Adrenal gland (tissue), 5 donors: Measurements from ENCODE around the gene LYAR.

Source experiments
- POLR2A ChIP-seq, 2 donors: fragments of 450-650 bp; IDR thresholded peaks; one replicate each; pipeline ENCODE4 v1.6.1; 2017; ENCODE audit warnings: antibody characterized with exemption in 2 of 2, mild to moderate bottlenecking in 2 of 2, moderate library complexity in 1 of 2
- TF ChIP-seq, protein P1 (sequence below), 6 experiments: fragments of 450-650 bp in 4 of 6; fragments of 200-600 bp in 2 of 6; sonication (generic) in 1 of 6; IDR thresholded peaks; 1 replicate in 5 of 6; 2 replicates in 1 of 6; pipeline versions ENCODE4 v1.5.1 to v1.8.0; 2016 to 2021; ENCODE audit warnings: antibody characterized with exemption in 6 of 6, mild to moderate bottlenecking in 2 of 6, moderate library complexity in 1 of 6
- donor health status: DM: no; HTN: no; CAD: no.

DNA sequence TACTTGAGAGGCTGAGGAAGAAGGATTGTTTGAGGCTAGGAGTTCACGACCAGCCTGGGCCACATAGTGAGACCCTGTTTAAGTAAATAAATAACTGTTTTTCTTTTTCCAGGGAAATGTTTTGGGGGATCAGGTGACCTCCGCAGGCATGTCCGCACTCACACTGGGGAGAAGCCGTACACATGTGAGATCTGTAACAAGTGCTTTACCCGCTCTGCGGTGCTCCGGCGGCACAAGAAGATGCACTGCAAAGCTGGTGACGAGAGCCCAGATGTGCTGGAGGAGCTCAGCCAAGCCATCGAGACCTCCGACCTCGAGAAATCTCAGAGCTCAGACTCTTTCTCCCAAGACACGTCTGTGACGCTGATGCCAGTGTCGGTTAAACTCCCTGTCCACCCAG lies 30.6 kb upstream of the LYAR start:
- TF ChIP-seq, protein P1, sequence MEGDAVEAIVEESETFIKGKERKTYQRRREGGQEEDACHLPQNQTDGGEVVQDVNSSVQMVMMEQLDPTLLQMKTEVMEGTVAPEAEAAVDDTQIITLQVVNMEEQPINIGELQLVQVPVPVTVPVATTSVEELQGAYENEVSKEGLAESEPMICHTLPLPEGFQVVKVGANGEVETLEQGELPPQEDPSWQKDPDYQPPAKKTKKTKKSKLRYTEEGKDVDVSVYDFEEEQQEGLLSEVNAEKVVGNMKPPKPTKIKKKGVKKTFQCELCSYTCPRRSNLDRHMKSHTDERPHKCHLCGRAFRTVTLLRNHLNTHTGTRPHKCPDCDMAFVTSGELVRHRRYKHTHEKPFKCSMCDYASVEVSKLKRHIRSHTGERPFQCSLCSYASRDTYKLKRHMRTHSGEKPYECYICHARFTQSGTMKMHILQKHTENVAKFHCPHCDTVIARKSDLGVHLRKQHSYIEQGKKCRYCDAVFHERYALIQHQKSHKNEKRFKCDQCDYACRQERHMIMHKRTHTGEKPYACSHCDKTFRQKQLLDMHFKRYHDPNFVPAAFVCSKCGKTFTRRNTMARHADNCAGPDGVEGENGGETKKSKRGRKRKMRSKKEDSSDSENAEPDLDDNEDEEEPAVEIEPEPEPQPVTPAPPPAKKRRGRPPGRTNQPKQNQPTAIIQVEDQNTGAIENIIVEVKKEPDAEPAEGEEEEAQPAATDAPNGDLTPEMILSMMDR (IDR thresholded peaks at IDR 0.05) = no peak
- TF ChIP-seq POLR2A (IDR thresholded peaks at IDR 0.05) = no peak
